ENCODE measurements around the gene KBTBD4.

DNA sequence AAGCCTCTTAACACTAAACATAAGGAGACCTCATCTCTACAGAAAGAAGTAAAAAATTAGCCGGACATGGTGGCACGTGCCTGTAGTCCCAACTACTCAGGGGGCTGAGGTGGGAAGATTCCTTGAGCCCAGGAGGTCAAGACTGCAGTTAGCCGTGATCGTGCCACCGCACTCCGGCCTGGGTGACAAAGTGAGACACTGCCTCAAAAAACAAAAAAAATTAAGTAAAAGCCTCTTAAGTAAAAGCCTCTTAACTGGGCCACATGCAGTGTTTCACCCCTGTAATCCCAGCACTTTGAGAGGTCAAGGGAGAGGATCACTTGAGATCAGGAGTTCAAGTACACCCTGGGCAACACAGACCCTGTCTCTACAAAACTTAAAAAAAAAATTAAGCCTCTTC is 51.6 kb downstream of the KBTBD4 start:
- TF ChIP-seq, protein P1, sequence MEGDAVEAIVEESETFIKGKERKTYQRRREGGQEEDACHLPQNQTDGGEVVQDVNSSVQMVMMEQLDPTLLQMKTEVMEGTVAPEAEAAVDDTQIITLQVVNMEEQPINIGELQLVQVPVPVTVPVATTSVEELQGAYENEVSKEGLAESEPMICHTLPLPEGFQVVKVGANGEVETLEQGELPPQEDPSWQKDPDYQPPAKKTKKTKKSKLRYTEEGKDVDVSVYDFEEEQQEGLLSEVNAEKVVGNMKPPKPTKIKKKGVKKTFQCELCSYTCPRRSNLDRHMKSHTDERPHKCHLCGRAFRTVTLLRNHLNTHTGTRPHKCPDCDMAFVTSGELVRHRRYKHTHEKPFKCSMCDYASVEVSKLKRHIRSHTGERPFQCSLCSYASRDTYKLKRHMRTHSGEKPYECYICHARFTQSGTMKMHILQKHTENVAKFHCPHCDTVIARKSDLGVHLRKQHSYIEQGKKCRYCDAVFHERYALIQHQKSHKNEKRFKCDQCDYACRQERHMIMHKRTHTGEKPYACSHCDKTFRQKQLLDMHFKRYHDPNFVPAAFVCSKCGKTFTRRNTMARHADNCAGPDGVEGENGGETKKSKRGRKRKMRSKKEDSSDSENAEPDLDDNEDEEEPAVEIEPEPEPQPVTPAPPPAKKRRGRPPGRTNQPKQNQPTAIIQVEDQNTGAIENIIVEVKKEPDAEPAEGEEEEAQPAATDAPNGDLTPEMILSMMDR (IDR thresholded peaks at IDR 0.05; ENCODE audit: low read depth, low read length), result no peak
- TF ChIP-seq MYC (IDR thresholded peaks at IDR 0.05; ENCODE audit: low read depth, low read length) (no peak), POLR2A (IDR thresholded peaks at IDR 0.05; ENCODE audit: extremely low read depth, insufficient read length) (no peak)
